GM18909 (cell line): Measurements from ENCODE around the gene BBS2.

Source experiments
- ATAC-seq: cut with Tn5 transposase; IDR thresholded peaks from one replicate; pipeline ENCODE4 v1.9.1; 2021; ENCODE audit warnings: mild to moderate bottlenecking; ENCODE audit not compliant: unreplicated experiment, poor library complexity

Gene BBS2

GRCh38 chr16:56478281-56479049, 41.4 kb downstream of the BBS2 start:
- no peak for ATAC-seq

GRCh38 chr16:56477096-56477878, 42.5 kb downstream of the BBS2 start:
- no peak for ATAC-seq

GRCh38 chr16:56475201-56475600, 44.6 kb downstream of the BBS2 start:
- no peak for ATAC-seq

- no peak for ATAC-seq
Measured at GRCh38 chr16:56470666-56471065, 49.2 kb downstream of the BBS2 start.

- ATAC-seq: no peak
Measured at GRCh38 chr16:56470232-56470631, 49.6 kb downstream of the BBS2 start.

GRCh38 chr16:56469748-56470147, 50.1 kb downstream of the BBS2 start:
- ATAC-seq: no peak

- no peak for ATAC-seq
Measured at GRCh38 chr16:56468800-56469199, 51.0 kb downstream of the BBS2 start.

GRCh38 chr16:56466344-56466743, 53.5 kb downstream of the BBS2 start:
- no peak for ATAC-seq

- ATAC-seq: no peak
Measured at GRCh38 chr16:56463153-56463552, 56.7 kb downstream of the BBS2 start.

GRCh38 chr16:56462064-56462796, 57.6 kb downstream of the BBS2 start:
- no peak for ATAC-seq

GRCh38 chr16:56460101-56460500, 59.7 kb downstream of the BBS2 start:
- ATAC-seq: no peak

GRCh38 chr16:56457927-56458470, 61.8 kb downstream of the BBS2 start:
- ATAC-seq: no peak

GRCh38 chr16:56451753-56452689, 67.8 kb downstream of the BBS2 start:
- peak; percentile 44 for ATAC-seq

GRCh38 chr16:56450986-56451752, 68.7 kb downstream of the BBS2 start, which contains the start of the genes NUDT21 and OGFOD1:
Gene NUDT21, minus strand, starts transcription at chr16:56451332. Its CDS starts 130 bp downstream, at chr16:56451202.
Gene OGFOD1, plus strand, starts transcription at chr16:56451554. Its CDS starts 59 bp downstream, at chr16:56451613.
- peak; percentile 98 for ATAC-seq

- ATAC-seq: peak; percentile 31
Measured at GRCh38 chr16:56450275-56450985, 69.4 kb downstream of the BBS2 start.

- ATAC-seq: no peak
Measured at GRCh38 chr16:56448005-56448404, 71.8 kb downstream of the BBS2 start.

GRCh38 chr16:56447286-56447685, 72.5 kb downstream of the BBS2 start:
- ATAC-seq: no peak

- ATAC-seq: no peak
Measured at GRCh38 chr16:56438038-56438437, 81.8 kb downstream of the BBS2 start.
